ENCODE measurements around the gene EFL1. TPM values are rescaled to one million over a fixed set of nuclear protein-coding genes. Genes with fewer than 3 reads are reported as not detected.

EFL1 gene
- polyA plus RNA-seq, 1 donor from 2014 or later: 16.8 TPM

- Histone ChIP-seq H4K20me1 (ENCODE audit: insufficient read depth) (no peaks in the 10 kb centered on the region), H3K36me3 (ENCODE audit: insufficient read depth, low read length) (no peaks in the 10 kb centered on the region), H3K79me2 (replicated peaks; ENCODE audit: insufficient read depth, low read length) (no peaks in the 10 kb centered on the region), H3K4me3 (ENCODE audit: low read length) (no peak overlapping the region), H3K27ac (ENCODE audit: low read length) (no peak overlapping the region), H3K4me2 (ENCODE audit: low read length) (no peak overlapping the region), H3K9me2 (ENCODE audit: insufficient read depth, low read length) (no peaks in the 10 kb centered on the region), H2AFZ (ENCODE audit: low read depth, low read length) (no peak overlapping the region), H3F3A (ENCODE audit: insufficient read depth, low read length, poor library complexity, severe bottlenecking) (no peaks in the 10 kb centered on the region), H3K9ac (ENCODE audit: low read length) (no peak overlapping the region), H3K9me3 (ENCODE audit: low read length) (no peaks in the 10 kb centered on the region), H3K27me3 (ENCODE audit: insufficient read depth, low read depth, low read length) (no peaks in the 10 kb centered on the region)
- TF ChIP-seq REST (IDR thresholded peaks at IDR 0.05; ENCODE audit: borderline replicate concordance) (no peak), MXI1 (conservative IDR thresholded peaks at IDR 0.05; ENCODE audit: poor library complexity, severe bottlenecking) (no peak), RAD21 (conservative IDR thresholded peaks at IDR 0.05) (no peak), POLR2AphosphoS5 (IDR thresholded peaks at IDR 0.05) (no peak), CTCF (IDR thresholded peaks at IDR 0.05; ENCODE audit: poor library complexity, severe bottlenecking) (no peak), EZH2 (IDR thresholded peaks at IDR 0.05; ENCODE audit: borderline replicate concordance, insufficient read depth, low read length, poor library complexity, severe bottlenecking) (no peak), TAF1 (IDR thresholded peaks at IDR 0.05; ENCODE audit: low read depth) (no peak), SMC3 (conservative IDR thresholded peaks at IDR 0.05; ENCODE audit: poor library complexity) (no peak), EP300 (conservative IDR thresholded peaks at IDR 0.05; ENCODE audit: poor library complexity, severe bottlenecking) (no peak)
Measured at GRCh38 chr15:82184776-82185175, 77.8 kb downstream of the EFL1 start.

GRCh38 chr15:82184355-82184754 is 78.2 kb downstream of the EFL1 start:
- Histone ChIP-seq H3K9ac (ENCODE audit: low read length) (no peak overlapping the region), H3F3A (ENCODE audit: insufficient read depth, low read length, poor library complexity, severe bottlenecking) (no peaks in the 10 kb centered on the region), H3K27me3 (ENCODE audit: insufficient read depth, low read depth, low read length) (no peaks in the 10 kb centered on the region), H3K4me3 (ENCODE audit: low read length) (no peak overlapping the region), H3K9me3 (ENCODE audit: low read length) (no peaks in the 10 kb centered on the region), H3K9me2 (ENCODE audit: insufficient read depth, low read length) (no peaks in the 10 kb centered on the region), H3K36me3 (ENCODE audit: insufficient read depth, low read length) (no peaks in the 10 kb centered on the region), H3K27ac (ENCODE audit: low read length) (no peak overlapping the region), H3K79me2 (replicated peaks; ENCODE audit: insufficient read depth, low read length) (no peaks in the 10 kb centered on the region), H3K4me2 (ENCODE audit: low read length) (no peak overlapping the region), H4K20me1 (ENCODE audit: insufficient read depth) (no peaks in the 10 kb centered on the region), H2AFZ (ENCODE audit: low read depth, low read length) (no peak overlapping the region)
- TF ChIP-seq SMC3 (conservative IDR thresholded peaks at IDR 0.05; ENCODE audit: poor library complexity) (no peak), REST (IDR thresholded peaks at IDR 0.05; ENCODE audit: borderline replicate concordance) (no peak)
